GM23338 (cell line): ENCODE data around the gene XYLT1. TPM values are rescaled to one million over a fixed set of nuclear protein-coding genes. Genes with fewer than 3 reads are reported as not detected.

Experiments
- ATAC-seq: fragments of 200-7000 bp; cut with Tn5 transposase; 3 replicates; pipeline ENCODE4 v1.9.1; 2020
- DNase-seq: peaks from one replicate; pipeline ENCODE4 v3.0.0-alpha.2; 2015; ENCODE audit warnings: low spot score
- H2AFZ ChIP-seq: fragments of 200-600 bp; sonication (generic); 2 replicates; pipeline ENCODE4 v1.8.0; 2016; ENCODE audit warnings: antibody characterized with exemption, mild to moderate bottlenecking, moderate library complexity
- H3F3A ChIP-seq: fragments of 200-600 bp; sonication (generic); replicated peaks from 2 replicates; pipeline ENCODE4 v1.8.0; 2017; ENCODE audit warnings: antibody characterized with exemption, mixed run types, low read depth
- H3K27ac ChIP-seq: fragments of 200-600 bp; sonication (generic); 2 replicates; pipeline ENCODE4 v1.6.1; 2016; ENCODE audit warnings: low read depth
- H3K27me3 ChIP-seq: fragments of 200-600 bp; sonication (generic); 2 replicates; pipeline ENCODE4 v1.8.0; 2016; ENCODE audit warnings: mild to moderate bottlenecking, mixed run types, moderate library complexity; ENCODE audit not compliant: insufficient read depth
- H3K36me3 ChIP-seq: fragments of 200-600 bp; sonication (generic); 2 replicates; pipeline ENCODE4 v1.8.0; 2016; ENCODE audit warnings: mild to moderate bottlenecking; ENCODE audit not compliant: insufficient read depth
- H3K4me1 ChIP-seq: fragments of 200-600 bp; sonication (generic); 2 replicates; pipeline ENCODE4 v1.8.0; 2016; ENCODE audit warnings: mild to moderate bottlenecking, moderate library complexity; ENCODE audit not compliant: insufficient read depth
- H3K4me2 ChIP-seq: fragments of 200-600 bp; sonication (generic); 2 replicates; pipeline ENCODE4 v1.7.1; 2017; ENCODE audit warnings: mixed run types
- H3K4me3 ChIP-seq: fragments of 200-600 bp; sonication (generic); 2 replicates; pipeline ENCODE4 v1.6.1; 2016; ENCODE audit warnings: mixed run types
- H3K79me2 ChIP-seq: fragments of 200-600 bp; sonication (generic); replicated peaks from 2 replicates; pipeline ENCODE4 v1.8.0; 2017; ENCODE audit warnings: mild to moderate bottlenecking; ENCODE audit not compliant: insufficient read depth
- H3K9me2 ChIP-seq: fragments of 200-600 bp; sonication (generic); 2 replicates; pipeline ENCODE4 v1.8.0; 2017; ENCODE audit not compliant: insufficient read depth
- H4K20me1 ChIP-seq: fragments of 200-600 bp; sonication (generic); replicated peaks from 2 replicates; pipeline ENCODE4 v1.8.0; 2017; ENCODE audit warnings: mild to moderate bottlenecking; ENCODE audit not compliant: insufficient read depth
- H3K27ac Mint-ChIP-seq: 2 replicates; pipeline ENCODE4 v1.8.0; 2020; ENCODE audit warnings: inconsistent platforms, mild to moderate bottlenecking, moderate library complexity, mixed read lengths
- H3K27me3 Mint-ChIP-seq: 3 replicates; pipeline ENCODE4 v1.8.0; 2022; ENCODE audit warnings: low read depth, mild to moderate bottlenecking, moderate library complexity, mixed read lengths, inconsistent platforms; ENCODE audit not compliant: insufficient read depth, poor library complexity
- H3K36me3 Mint-ChIP-seq: 3 replicates; pipeline ENCODE4 v1.8.0; 2021; ENCODE audit warnings: low read depth, mild to moderate bottlenecking, inconsistent platforms, moderate library complexity, mixed read lengths
- H3K4me1 Mint-ChIP-seq: 3 replicates; pipeline ENCODE4 v1.8.0; 2020; ENCODE audit warnings: mild to moderate bottlenecking, inconsistent platforms, mixed read lengths
- H3K4me3 Mint-ChIP-seq: 3 replicates; pipeline ENCODE4 v1.8.0; 2021; ENCODE audit warnings: moderate library complexity, mild to moderate bottlenecking, inconsistent platforms, mixed read lengths
- H3K9me3 Mint-ChIP-seq: 3 replicates; pipeline ENCODE4 v1.8.0; 2020; ENCODE audit warnings: moderate library complexity, mild to moderate bottlenecking, inconsistent platforms, mixed read lengths
- ZNF114 ChIP-seq: fragments of 250-450 bp; sonication (Bioruptor Pico); IDR thresholded peaks from 2 replicates; pipeline ENCODE4 v1.5.0; 2020; ENCODE audit warnings: mild to moderate bottlenecking, moderate library complexity
- ZNF462 ChIP-seq: fragments of 250-450 bp; sonication (Bioruptor Pico); IDR thresholded peaks from 2 replicates; pipeline ENCODE4 v1.5.0; 2020; ENCODE audit warnings: mild to moderate bottlenecking, moderate library complexity
- polyA plus RNA-seq: library from polyadenylated mRNA; unstranded; fragments of >200 nt; fragmentation: Nextera tagmentation; extraction: Ambion mirVana; gene quantifications from 2 replicates; pipeline ENCODE4 v1.2.1, GENCODE V29; 2016
- total RNA-seq: library from RNA; depleted of rRNA; stranded (reverse); fragments of >200 nt; shearing (Covaris generic); gene quantifications from 2 replicates; pipeline ENCODE4 v1.2.3, GENCODE V29; 2014
- TF ChIP-seq, protein P1 (sequence below): IDR thresholded peaks from 2 replicates; pipeline ENCODE4 v1.6.1; 2016; ENCODE audit warnings: antibody characterized with exemption

XYLT1 gene
- total and polyA plus RNA-seq, 2 experiments from 2014 or later, result 3.5 to 24.7 TPM

- peaks cover 71% of the 10 kb centered on the region for H3K79me2 ChIP-seq
- no peaks in the 10 kb centered on the region for H3K9me2 ChIP-seq
- H3K4me1 Mint-ChIP-seq, result peaks cover 54% of the 10 kb centered on the region
- 0 out of 2 replicates have a peak, but pooled peaks cover 3% of the 10 kb centered on the region for H3F3A ChIP-seq
- no peaks in the 10 kb centered on the region for H3K36me3 Mint-ChIP-seq
- peaks cover 57% of the 10 kb centered on the region for H3K4me1 ChIP-seq
- DNase-seq (no peak), ATAC-seq (peak; percentile 25; the same call in 2 of the 3 replicates)
- H3K27me3 ChIP-seq, result no peaks in the 10 kb centered on the region
- no peaks in the 10 kb centered on the region for H3K9me3 Mint-ChIP-seq
- peak overlapping the region; percentile 66 for H3K4me2 ChIP-seq
- H3K27me3 Mint-ChIP-seq, result peaks cover 9% of the 10 kb centered on the region
- H2AFZ ChIP-seq, result no peak overlapping the region
- H4K20me1 ChIP-seq, result no peaks in the 10 kb centered on the region
- H3K4me3 ChIP-seq, result no peak overlapping the region
- TF ChIP-seq, protein P1, sequence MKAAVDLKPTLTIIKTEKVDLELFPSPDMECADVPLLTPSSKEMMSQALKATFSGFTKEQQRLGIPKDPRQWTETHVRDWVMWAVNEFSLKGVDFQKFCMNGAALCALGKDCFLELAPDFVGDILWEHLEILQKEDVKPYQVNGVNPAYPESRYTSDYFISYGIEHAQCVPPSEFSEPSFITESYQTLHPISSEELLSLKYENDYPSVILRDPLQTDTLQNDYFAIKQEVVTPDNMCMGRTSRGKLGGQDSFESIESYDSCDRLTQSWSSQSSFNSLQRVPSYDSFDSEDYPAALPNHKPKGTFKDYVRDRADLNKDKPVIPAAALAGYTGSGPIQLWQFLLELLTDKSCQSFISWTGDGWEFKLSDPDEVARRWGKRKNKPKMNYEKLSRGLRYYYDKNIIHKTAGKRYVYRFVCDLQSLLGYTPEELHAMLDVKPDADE, result no peak
- H3K27ac ChIP-seq, result peak overlapping the region; percentile 80
- peak overlapping the region; percentile 88 for H3K27ac Mint-ChIP-seq
- H3K4me3 Mint-ChIP-seq, result no peak overlapping the region
- H3K36me3 ChIP-seq, result no peaks in the 10 kb centered on the region
Measured at GRCh38 chr16:17379121-17379571, 91.6 kb downstream of the XYLT1 start.

GRCh38 chr16:17377360-17378324 is 93.1 kb downstream of the XYLT1 start:
- Histone ChIP-seq H3K4me2 (peak overlapping the region; percentile 35; the same call in 1 of the 2 replicates), H3K9me2 (no peaks in the 10 kb centered on the region), H3K4me1 (peaks cover 42% of the 10 kb centered on the region), H3K4me3 (no peak overlapping the region), H3K27me3 (no peaks in the 10 kb centered on the region), H4K20me1 (no peaks in the 10 kb centered on the region), H3K79me2 (peaks cover 70% of the 10 kb centered on the region), H3K27ac (0 out of 2 replicates have a peak overlapping the region, but pooled peaks have one; percentile 36), H3F3A (0 out of 2 replicates have a peak, but pooled peaks cover 5% of the 10 kb centered on the region), H2AFZ (no peak overlapping the region), H3K36me3 (no peaks in the 10 kb centered on the region)
- no peaks in the 10 kb centered on the region for H3K9me3 Mint-ChIP-seq
- DNase-seq, result no peak
- no peaks in the 10 kb centered on the region for H3K36me3 Mint-ChIP-seq
- H3K4me1 Mint-ChIP-seq, result peaks cover 49% of the 10 kb centered on the region
- peak overlapping the region; percentile 27 for H3K27ac Mint-ChIP-seq
- ATAC-seq, result peak; percentile 44
- no peak overlapping the region for H3K4me3 Mint-ChIP-seq
- TF ChIP-seq ZNF462 (CRISPR knock-in tag), result peak; percentile 70; the same call in 1 of the 2 replicates
- TF ChIP-seq ZNF114 (CRISPR knock-in tag), result no peak
- H3K27me3 Mint-ChIP-seq, result peaks cover 9% of the 10 kb centered on the region
